Neural crest cell (in vitro differentiated cells): Measurements from ENCODE around the gene DCAF11. TPM values are rescaled to one million over a fixed set of nuclear protein-coding genes. Genes with fewer than 3 reads are reported as not detected.

Experiments used
- DNase-seq: peaks from one replicate; pipeline ENCODE4 v3.0.0; 2021; ENCODE audit warnings: low read depth, mixed read lengths, low spot score
- H3K27ac Mint-ChIP-seq: one replicate; pipeline ENCODE4 v1.8.0; 2021; ENCODE audit warnings: mild to moderate bottlenecking, mixed read lengths; ENCODE audit not compliant: unreplicated experiment
- H3K27me3 Mint-ChIP-seq: 2 replicates; pipeline ENCODE4 v1.8.0; 2021; ENCODE audit warnings: low read depth, mild to moderate bottlenecking, mixed read lengths
- H3K36me3 Mint-ChIP-seq: 2 replicates; pipeline ENCODE4 v1.8.0; 2021; ENCODE audit warnings: low read depth, mild to moderate bottlenecking, mixed read lengths
- H3K4me1 Mint-ChIP-seq: 2 replicates; pipeline ENCODE4 v1.8.0; 2021; ENCODE audit warnings: mixed read lengths
- H3K4me3 Mint-ChIP-seq: one replicate; pipeline ENCODE4 v1.8.0; 2021; ENCODE audit warnings: mild to moderate bottlenecking, mixed read lengths
- H3K9me3 Mint-ChIP-seq: 2 replicates; pipeline ENCODE4 v1.8.0; 2021; ENCODE audit warnings: mixed read lengths
- CTCF ChIP-seq: fragments of 200-600 bp; sonication (generic); conservative IDR thresholded peaks from 2 replicates; pipeline ENCODE4 v1.5.0; 2021; ENCODE audit warnings: antibody characterized with exemption, mild to moderate bottlenecking
- total RNA-seq: library from RNA; stranded (reverse); gene quantifications from 2 replicates; pipeline ENCODE4 v1.2.1, GENCODE V29; 2021

DCAF11 gene
- total RNA-seq, 1 donor from 2014 or later = 53.9 TPM

GRCh38 chr14:24068711-24069410 lies 45.7 kb upstream of the DCAF11 start:
- peaks cover 7% of the 10 kb centered on the region for H3K27me3 Mint-ChIP-seq
- H3K9me3 Mint-ChIP-seq = no peaks in the 10 kb centered on the region
- no peak overlapping the region for H3K4me3 Mint-ChIP-seq
- H3K4me1 Mint-ChIP-seq = no peaks in the 10 kb centered on the region
- H3K27ac Mint-ChIP-seq = no peak overlapping the region
- TF ChIP-seq CTCF = no peak
- no peak for DNase-seq
- H3K36me3 Mint-ChIP-seq = no peaks in the 10 kb centered on the region

- no peak for DNase-seq
- Mint-ChIP-seq H3K36me3 (no peaks in the 10 kb centered on the region), H3K4me1 (no peaks in the 10 kb centered on the region), H3K4me3 (no peak overlapping the region), H3K9me3 (no peaks in the 10 kb centered on the region), H3K27me3 (peaks cover 7% of the 10 kb centered on the region), H3K27ac (no peak overlapping the region)
- TF ChIP-seq CTCF = no peak
Observed at GRCh38 chr14:24069411-24069735, 45.2 kb upstream of the DCAF11 start.

GRCh38 chr14:24070285-24071143 lies 44.1 kb upstream of the DCAF11 start:
- Mint-ChIP-seq H3K4me1 (no peaks in the 10 kb centered on the region), H3K9me3 (no peaks in the 10 kb centered on the region), H3K27me3 (peaks cover 7% of the 10 kb centered on the region), H3K27ac (no peak overlapping the region), H3K4me3 (no peak overlapping the region), H3K36me3 (no peaks in the 10 kb centered on the region)
- TF ChIP-seq CTCF = no peak
- no peak for DNase-seq

GRCh38 chr14:24071144-24071697 lies 43.4 kb upstream of the DCAF11 start, which contains the start of gene CPNE6:
Gene CPNE6 (plus strand): TSS chr14:24071562. CDS start chr14:24072937, 1,375 bp downstream.
- Mint-ChIP-seq H3K27ac (no peak within 1 kb of the TSS), H3K9me3 (no peaks in the 10 kb centered on the region), H3K4me3 (no peak within 1 kb of the TSS), H3K4me1 (no peaks in the 10 kb centered on the region), H3K36me3 (no peaks in the 10 kb centered on the region), H3K27me3 (peaks cover 7% of the 10 kb centered on the region)
- TF ChIP-seq CTCF = no peak
- DNase-seq = no peak

DNA sequence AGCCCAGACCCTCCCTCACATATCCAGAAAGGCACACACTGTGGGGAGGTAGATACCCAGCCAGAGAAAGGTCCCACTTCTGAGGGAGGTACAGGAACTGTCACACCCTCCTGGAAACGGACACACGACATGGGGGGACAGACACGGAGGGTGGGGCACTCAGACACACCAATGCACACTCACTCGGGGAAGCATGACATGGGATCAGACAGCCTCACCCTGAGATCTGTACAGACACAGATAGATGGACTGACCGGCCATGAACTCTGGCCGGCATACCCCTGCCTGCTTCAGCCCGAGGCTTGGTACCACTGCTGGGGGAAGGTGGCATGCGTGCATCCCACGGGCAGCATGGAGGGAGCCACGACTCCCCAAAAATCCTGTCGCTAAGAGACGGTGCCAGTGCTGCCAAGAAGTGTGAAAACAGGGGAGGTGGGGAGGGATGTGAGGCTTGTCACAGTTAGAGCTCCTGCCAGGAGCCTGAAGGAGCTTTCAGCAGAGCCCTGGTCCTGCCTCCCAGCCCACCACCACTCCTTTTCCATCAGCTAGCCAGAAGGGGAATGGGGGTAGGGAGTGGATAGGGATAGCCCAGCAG lies 42.6 kb upstream of the DCAF11 start:
- H3K27me3 Mint-ChIP-seq = peaks cover 7% of the 10 kb centered on the region
- no peak for TF ChIP-seq CTCF
- no peaks in the 10 kb centered on the region for H3K4me1 Mint-ChIP-seq
- no peak overlapping the region for H3K4me3 Mint-ChIP-seq
- no peaks in the 10 kb centered on the region for H3K9me3 Mint-ChIP-seq
- no peak for DNase-seq
- H3K27ac Mint-ChIP-seq = no peak overlapping the region
- H3K36me3 Mint-ChIP-seq = no peaks in the 10 kb centered on the region
